K562 (cell line): Measurements from ENCODE around the gene CSF2RB. TPM values are rescaled to one million over a fixed set of nuclear protein-coding genes. Genes with fewer than 3 reads are reported as not detected.

Experiments used
- ATAC-seq: fragments of 200-7000 bp; cut with Tn5 transposase; 3 replicates; pipeline ENCODE4 v1.9.1; 2020; ENCODE audit warnings: moderate library complexity
- BruUV-seq: library from RNA; stranded (reverse); fragments of 400-500 nt; replicated peaks from 2 replicates; lab custom pipeline; 2021; lab: Mats Ljungman, UMichigan
- CTCF ChIA-PET: fragments of 300-600 bp; formaldehyde crosslinking; extraction: SDS; loops from one replicate; lab custom pipeline; 2021; ENCODE audit warnings: low intra/inter-chr PET ratio; lab: Yijun Ruan, JAX
- POLR2A ChIA-PET: fragments of 300-600, 350-650 bp; sonication (Branson Sonifier 250); formaldehyde crosslinking; extraction: SDS; loops from one replicate; lab custom pipeline; 2021; ENCODE audit warnings: antibody characterized with exemption, inconsistent platforms; lab: Yijun Ruan, JAX
- DNase-seq, 4 experiments: peaks; one replicate each; pipeline versions ENCODE4 v3.0.0 to v3.0.0-alpha.2; 2011 to 2018; ENCODE audit warnings: low spot score in 3 of 4, mixed read lengths in 3 of 4; ENCODE audit errors: extremely low read depth in 1 of 4
- FAIRE-seq: peaks from 2 replicates; lab custom pipeline; 2011; peaks lifted over from hg19 to GRCh38; lab: Jason Lieb, UNC
- H2AFZ ChIP-seq: 2 replicates; pipeline ENCODE4 v1.6.0; 2011; ENCODE audit warnings: low read depth, low read length, control low read depth, inconsistent platforms
- H3K27ac ChIP-seq: fragments of 200-600 bp; 3 replicates; pipeline ENCODE4 v1.8.0; 2011; ENCODE audit warnings: low read depth, mild to moderate bottlenecking, control low read depth, inconsistent platforms, low read length, moderate library complexity, mixed read lengths; ENCODE audit errors: extremely low read depth
- H3K27me3 ChIP-seq, 2 experiments: fragments of 300-600 bp in 1 of 2; 2 replicates in 1 of 2; 3 replicates in 1 of 2; pipeline versions ENCODE4 v1.6.0 to v1.8.0; 2011; ENCODE audit warnings: inconsistent platforms in 2 of 2, low read length in 2 of 2, mild to moderate bottlenecking in 1 of 2, mixed read lengths in 1 of 2, moderate library complexity in 1 of 2; ENCODE audit not compliant: control insufficient read depth in 2 of 2, insufficient read depth in 2 of 2
- H3K36me3 ChIP-seq: fragments of 300-600 bp; 3 replicates; pipeline ENCODE4 v1.8.0; 2011; ENCODE audit warnings: mild to moderate bottlenecking, low read length, inconsistent platforms; ENCODE audit not compliant: control insufficient read depth, insufficient read depth
- H3K4me1 ChIP-seq, 2 experiments: fragments of 200-600 bp in 1 of 2; replicated peaks in 1 of 2; 2 replicates in 1 of 2; 3 replicates in 1 of 2; pipeline versions ENCODE4 v1.5.1 to v1.8.0; 2011; ENCODE audit warnings: inconsistent platforms in 2 of 2, low read length in 2 of 2, mild to moderate bottlenecking in 1 of 2, mixed read lengths in 1 of 2, moderate library complexity in 1 of 2; ENCODE audit not compliant: control insufficient read depth in 2 of 2, insufficient read depth in 2 of 2
- H3K4me2 ChIP-seq: 2 replicates; pipeline ENCODE4 v1.6.1; 2011; ENCODE audit warnings: low read length, control low read depth, inconsistent platforms, mixed read lengths; ENCODE audit not compliant: insufficient read depth
- H3K4me3 ChIP-seq: fragments of 200-600 bp; sonication (generic), shearing (Covaris generic); 2 replicates; pipeline ENCODE4 v1.5.1; 2016; ENCODE audit warnings: control low read depth, inconsistent platforms
- H3K79me2 ChIP-seq: fragments of 200-600 bp; 3 replicates; pipeline ENCODE4 v1.8.0; 2011; ENCODE audit warnings: low read length, inconsistent platforms; ENCODE audit not compliant: control insufficient read depth, insufficient read depth
- H3K9ac ChIP-seq, 2 experiments: 2 replicates each; pipeline versions ENCODE4 v1.6.0 to v1.6.1; 2011; ENCODE audit warnings: low read depth in 2 of 2, low read length in 2 of 2, control low read depth in 1 of 2, inconsistent platforms in 1 of 2, mild to moderate bottlenecking in 1 of 2, mixed read lengths in 1 of 2; ENCODE audit not compliant: insufficient read depth in 1 of 2
- H3K9me1 ChIP-seq: one replicate; pipeline ENCODE4 v1.6.0; 2011; ENCODE audit warnings: inconsistent platforms, mild to moderate bottlenecking, low read length, moderate library complexity; ENCODE audit not compliant: control insufficient read depth, insufficient read depth
- H3K9me3 ChIP-seq: replicated peaks from 2 replicates; pipeline ENCODE4 v1.5.1; 2011; ENCODE audit warnings: low read depth, low read length, inconsistent platforms; ENCODE audit not compliant: control insufficient read depth, insufficient read depth
- H4K20me1 ChIP-seq: replicated peaks from 2 replicates; pipeline ENCODE4 v1.6.1; 2011; ENCODE audit warnings: low read length, inconsistent platforms, mixed read lengths; ENCODE audit not compliant: control insufficient read depth, insufficient read depth
- JUNB ChIP-seq: fragments of 450-650 bp; formaldehyde crosslinking; conservative IDR thresholded peaks from 2 replicates; pipeline ENCODE4 v1.4.0; 2020; ENCODE audit warnings: mild to moderate bottlenecking
- KDM5B ChIP-seq: fragments of 200-600 bp; sonication (generic); IDR thresholded peaks from 2 replicates; pipeline ENCODE4 v1.6.1; 2012; ENCODE audit warnings: low read depth, mild to moderate bottlenecking, moderate library complexity, low read length, control low read depth, inconsistent platforms; ENCODE audit not compliant: insufficient replicate concordance
- RBM14 ChIP-seq: fragments of 200-400 bp; formaldehyde crosslinking; IDR thresholded peaks from 2 replicates; pipeline ENCODE4 v1.6.1; 2018; ENCODE audit warnings: low read depth, mild to moderate bottlenecking, low read length, moderate library complexity, borderline replicate concordance; ENCODE audit not compliant: insufficient read depth
- RNF2 ChIP-seq: sonication (generic); IDR thresholded peaks from 2 replicates; pipeline ENCODE4 v1.6.1; 2016
- SPI1 ChIP-seq: IDR thresholded peaks from 2 replicates; pipeline ENCODE4 v1.6.1; 2011; ENCODE audit warnings: low read depth, low read length, control low read depth, borderline replicate concordance
- TAF9B ChIP-seq: fragments of 450-650 bp; IDR thresholded peaks from 2 replicates; pipeline ENCODE4 v1.6.1; 2018; ENCODE audit warnings: mild to moderate bottlenecking; ENCODE audit not compliant: partially characterized antibody
- TCF3 ChIP-seq: sonication (generic); formaldehyde crosslinking; IDR thresholded peaks from 2 replicates; pipeline ENCODE4 v1.4.0; 2020; ENCODE audit warnings: mild to moderate bottlenecking, missing genetic modification reagents
- XRCC4 ChIP-seq: IDR thresholded peaks from one replicate; pipeline ENCODE4 v1.6.1; 2011; ENCODE audit not compliant: insufficient read depth, insufficient read length; ENCODE audit errors: extremely low read depth
- WGBS: fragments of 100-300 bp; shearing (Covaris generic); methylation state at CpG from one replicate; pipeline ENCODE4 v1.1.6; 2016; ENCODE audit warnings: low coverage, mixed read lengths; ENCODE audit not compliant: insufficient coverage; ENCODE audit errors: missing lambda C conversion rate; 5-methylcytosine and 5-hydroxymethylcytosine counted together
- in situ Hi-C: fragments of 300-500 bp; cut with MboI; formaldehyde crosslinking; loops from 4 replicates; pipeline ENCODE4 v1.15.0; 2018; ENCODE audit warnings: inconsistent platforms, mixed read lengths
- intact Hi-C: fragments of 100-400 bp; cut with micrococcal nuclease; formaldehyde crosslinking; loops from 2 replicates; pipeline ENCODE4 v1.14.2; 2022
- polyA plus RNA-seq, 8 experiments: library from polyadenylated mRNA; depleted of rRNA in 4 of 8; stranded (reverse) in 5 of 8; unstranded in 3 of 8; fragments of >200 nt; fragmentation: Nextera tagmentation in 2 of 8; fragmentation: Illumina TruSeq in 1 of 8; extraction: Ambion mirVana in 2 of 8; extraction: Trizol in 1 of 8; gene quantifications; 2 replicates each; pipeline versions ENCODE4 v1.2.1 to v1.2.3, GENCODE V29; 2011 to 2014; ENCODE audit warnings: inconsistent platforms in 1 of 8, missing spikeins in 1 of 8
- total RNA-seq, 7 experiments: library from RNA; depleted of rRNA in 6 of 7; stranded (reverse); fragments of >200 nt in 6 of 7; fragmentation: Illumina TruSeq in 2 of 7; extraction: Trizol in 2 of 7; gene quantifications; 2 replicates each; pipeline versions ENCODE4 v1.2.1 to v1.2.3, GENCODE V29; 2011 to 2021; ENCODE audit warnings: low replicate concordance in 1 of 7
- TF ChIP-seq, protein P1 (sequence below): fragments of 250-450 bp; sonication (Bioruptor Pico); IDR thresholded peaks from 2 replicates; pipeline ENCODE4 v1.8.0; 2021; ENCODE audit warnings: moderate library complexity, mild to moderate bottlenecking, inconsistent platforms
- TF ChIP-seq, protein P2 (sequence below), 2 experiments: fragments of 450-650 bp in 1 of 2; IDR thresholded peaks; 2 replicates each; pipeline ENCODE4 v1.6.1; 2011 to 2017; ENCODE audit warnings: low read depth in 2 of 2, antibody characterized with exemption in 1 of 2, borderline replicate concordance in 1 of 2, low read length in 1 of 2, mild to moderate bottlenecking in 1 of 2, mixed read lengths in 1 of 2; ENCODE audit not compliant: control insufficient read depth in 1 of 2

The CSF2RB gene
- total and polyA plus RNA-seq, 9 of the 15 experiments (the other 6 are each of a cell fraction or from before 2014, with no cell fraction given), result 0.04 to 1.0 (median 0.36) TPM

DNA sequence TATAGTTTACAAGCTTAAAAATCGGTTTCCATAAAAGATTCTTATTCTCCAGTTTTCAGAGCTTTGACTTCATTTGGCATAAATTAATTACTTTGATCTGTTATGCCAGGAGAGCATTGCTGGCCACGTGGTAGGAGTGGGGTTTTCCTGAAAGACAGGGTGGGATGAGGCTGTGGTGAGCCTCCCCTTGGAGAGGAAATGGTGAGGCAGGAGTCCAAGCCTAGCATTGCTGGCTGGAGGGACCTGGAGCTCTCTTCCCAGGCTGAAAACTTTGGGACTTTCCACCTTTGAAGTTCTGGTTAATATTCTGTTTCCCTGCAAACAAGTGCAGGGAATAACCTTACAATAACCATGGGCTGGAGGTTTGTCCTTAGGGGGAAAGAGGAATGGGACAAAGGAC is 21.1 kb upstream of the CSF2RB start:
- H3K4me1 ChIP-seq, result peaks cover 0 to 4% of the 10 kb centered on the region in 2 experiments; a peak in 1 of 5 replicates
- no peak for ATAC-seq
- no peak overlapping the region for H3K27ac ChIP-seq
- no peaks in the 10 kb centered on the region for H4K20me1 ChIP-seq
- POLR2A ChIA-PET, result interaction anchor here (0.6 kb wide), 1 partner anchor 230 kb away, joined by 3 read pairs; no protein-coding TSS in a partner anchor
- no peak for TF ChIP-seq RNF2
- TF ChIP-seq, all 486 proteins: peak for 0
- Histone ChIP-seq H3K4me2 (no peak overlapping the region), H3K27me3 (peaks cover 0 to 7% of the 10 kb centered on the region in 2 experiments; a peak in 2 of 5 replicates), H2AFZ (no peak overlapping the region), H3K36me3 (no peaks in the 10 kb centered on the region), H3K9me1 (no peaks in the 10 kb centered on the region), H3K9ac (no peak overlapping the region), H3K9me3 (no peaks in the 10 kb centered on the region), H3K79me2 (no peaks in the 10 kb centered on the region), H3K4me3 (no peak overlapping the region)
- intact Hi-C loops, result no loop called here
- no TSS peak for BruUV-seq
- DNase-seq (no peak), FAIRE-seq (no peak)
- in situ Hi-C loops, result no loop called here
- CTCF ChIA-PET, result no interaction called here
- whole genome bisulfite sequencing, result 5% methylated on average over 2 of the region's 2 CpGs

DNA sequence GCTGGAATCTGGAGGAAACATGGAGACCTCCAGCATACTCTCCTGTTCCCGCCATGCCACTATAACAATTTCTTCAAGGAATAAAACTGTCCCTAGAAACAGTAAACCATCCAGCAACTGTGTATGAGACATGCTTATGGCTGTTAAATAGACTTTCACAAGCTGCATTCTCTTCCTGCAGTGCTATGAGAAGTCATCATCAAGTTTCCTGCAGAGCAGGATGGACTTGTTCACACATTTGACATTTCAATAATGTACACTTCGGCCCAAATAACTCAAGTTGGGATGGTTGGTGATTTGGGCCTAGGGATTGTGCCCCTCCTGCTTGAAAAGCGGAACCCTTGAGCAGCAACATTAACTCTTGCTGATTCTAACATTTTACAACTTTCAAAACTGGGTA is 20.2 kb upstream of the CSF2RB start:
- intact Hi-C loops, result no loop called here
- Histone ChIP-seq H3K9ac (no peak overlapping the region), H3K36me3 (no peaks in the 10 kb centered on the region), H2AFZ (no peak overlapping the region), H3K79me2 (no peaks in the 10 kb centered on the region), H3K4me1 (peaks cover 0 to 4% of the 10 kb centered on the region in 2 experiments; a peak in 1 of 5 replicates), H3K4me2 (no peak overlapping the region), H3K9me1 (no peaks in the 10 kb centered on the region), H3K9me3 (no peaks in the 10 kb centered on the region), H4K20me1 (no peaks in the 10 kb centered on the region), H3K27me3 (peaks cover 0 to 7% of the 10 kb centered on the region in 2 experiments; a peak in 2 of 5 replicates), H3K27ac (no peak overlapping the region), H3K4me3 (no peak overlapping the region)
- ATAC-seq (no peak), FAIRE-seq (no peak), DNase-seq (no peak)
- 9% methylated on average over 3 of the region's 3 CpGs for WGBS
- ChIA-PET CTCF (no interaction called here), POLR2A (no interaction called here)
- TF ChIP-seq, protein P1, sequence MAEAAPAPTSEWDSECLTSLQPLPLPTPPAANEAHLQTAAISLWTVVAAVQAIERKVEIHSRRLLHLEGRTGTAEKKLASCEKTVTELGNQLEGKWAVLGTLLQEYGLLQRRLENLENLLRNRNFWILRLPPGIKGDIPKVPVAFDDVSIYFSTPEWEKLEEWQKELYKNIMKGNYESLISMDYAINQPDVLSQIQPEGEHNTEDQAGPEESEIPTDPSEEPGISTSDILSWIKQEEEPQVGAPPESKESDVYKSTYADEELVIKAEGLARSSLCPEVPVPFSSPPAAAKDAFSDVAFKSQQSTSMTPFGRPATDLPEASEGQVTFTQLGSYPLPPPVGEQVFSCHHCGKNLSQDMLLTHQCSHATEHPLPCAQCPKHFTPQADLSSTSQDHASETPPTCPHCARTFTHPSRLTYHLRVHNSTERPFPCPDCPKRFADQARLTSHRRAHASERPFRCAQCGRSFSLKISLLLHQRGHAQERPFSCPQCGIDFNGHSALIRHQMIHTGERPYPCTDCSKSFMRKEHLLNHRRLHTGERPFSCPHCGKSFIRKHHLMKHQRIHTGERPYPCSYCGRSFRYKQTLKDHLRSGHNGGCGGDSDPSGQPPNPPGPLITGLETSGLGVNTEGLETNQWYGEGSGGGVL (CRISPR knock-in tag), result no peak
- TF ChIP-seq SPI1 (no peak), JUNB (CRISPR knock-in tag) (no peak), TAF9B (no peak), KDM5B (no peak), TCF3 (CRISPR knock-in tag) (no peak), RBM14 (no peak), XRCC4 (no peak)
- TF ChIP-seq, protein P2, sequence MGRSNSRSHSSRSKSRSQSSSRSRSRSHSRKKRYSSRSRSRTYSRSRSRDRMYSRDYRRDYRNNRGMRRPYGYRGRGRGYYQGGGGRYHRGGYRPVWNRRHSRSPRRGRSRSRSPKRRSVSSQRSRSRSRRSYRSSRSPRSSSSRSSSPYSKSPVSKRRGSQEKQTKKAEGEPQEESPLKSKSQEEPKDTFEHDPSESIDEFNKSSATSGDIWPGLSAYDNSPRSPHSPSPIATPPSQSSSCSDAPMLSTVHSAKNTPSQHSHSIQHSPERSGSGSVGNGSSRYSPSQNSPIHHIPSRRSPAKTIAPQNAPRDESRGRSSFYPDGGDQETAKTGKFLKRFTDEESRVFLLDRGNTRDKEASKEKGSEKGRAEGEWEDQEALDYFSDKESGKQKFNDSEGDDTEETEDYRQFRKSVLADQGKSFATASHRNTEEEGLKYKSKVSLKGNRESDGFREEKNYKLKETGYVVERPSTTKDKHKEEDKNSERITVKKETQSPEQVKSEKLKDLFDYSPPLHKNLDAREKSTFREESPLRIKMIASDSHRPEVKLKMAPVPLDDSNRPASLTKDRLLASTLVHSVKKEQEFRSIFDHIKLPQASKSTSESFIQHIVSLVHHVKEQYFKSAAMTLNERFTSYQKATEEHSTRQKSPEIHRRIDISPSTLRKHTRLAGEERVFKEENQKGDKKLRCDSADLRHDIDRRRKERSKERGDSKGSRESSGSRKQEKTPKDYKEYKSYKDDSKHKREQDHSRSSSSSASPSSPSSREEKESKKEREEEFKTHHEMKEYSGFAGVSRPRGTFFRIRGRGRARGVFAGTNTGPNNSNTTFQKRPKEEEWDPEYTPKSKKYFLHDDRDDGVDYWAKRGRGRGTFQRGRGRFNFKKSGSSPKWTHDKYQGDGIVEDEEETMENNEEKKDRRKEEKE (IDR thresholded peaks at IDR 0.05; ENCODE audit: borderline replicate concordance in 1 of 2, control insufficient read depth in 1 of 2, low read depth in 2 of 2, low read length in 1 of 2), result no peak
- in situ Hi-C loops, result no loop called here
- no TSS peak for BruUV-seq
